T-helper 2 cell (primary cell): ENCODE data around the gene HNRNPA2B1.

Experiments
- DNase-seq, 5 experiments: peaks; one replicate each; pipeline versions ENCODE4 v3.0.0 to v3.0.0-alpha.2; 2012 to 2022

The HNRNPA2B1 gene

GRCh38 chr7:26144184-26145080 lies 56.1 kb downstream of the HNRNPA2B1 start:
- no peak for DNase-seq

DNA sequence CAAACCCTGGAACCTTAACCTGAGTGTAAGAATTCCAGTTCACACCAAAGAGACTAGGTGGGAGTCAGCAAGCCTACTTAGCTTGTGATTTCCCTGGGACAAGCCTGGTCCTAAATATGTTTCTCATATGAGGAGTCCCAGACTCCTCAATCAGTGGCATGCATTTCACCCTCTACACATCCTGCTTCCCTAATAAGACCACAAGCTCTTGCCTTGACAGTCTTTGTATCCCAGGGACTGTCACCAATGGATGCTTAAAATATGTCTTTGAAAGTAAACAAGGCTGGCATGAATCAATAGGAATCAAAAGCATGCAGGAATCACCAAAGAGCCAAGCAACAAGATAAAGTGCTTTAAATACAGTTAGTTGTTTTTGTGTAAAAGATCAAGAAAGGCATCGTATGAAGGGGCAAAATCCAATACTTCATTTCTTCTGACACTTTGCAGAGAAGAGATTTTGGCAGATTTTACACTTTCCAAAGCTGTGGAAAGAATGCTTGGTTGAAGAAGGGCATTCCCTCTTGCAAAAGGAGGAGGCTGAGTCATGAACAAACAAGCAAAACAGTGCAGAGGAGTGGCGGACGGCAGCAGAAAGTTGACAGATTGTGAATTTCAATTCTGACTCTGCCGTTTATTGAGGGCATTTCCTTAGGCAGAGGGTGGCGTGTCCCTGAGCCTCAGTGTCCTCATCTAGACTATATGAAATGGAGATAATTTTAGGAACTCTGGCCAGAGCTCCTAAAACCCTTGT lies 57.1 kb downstream of the HNRNPA2B1 start:
- no peak for DNase-seq

DNA sequence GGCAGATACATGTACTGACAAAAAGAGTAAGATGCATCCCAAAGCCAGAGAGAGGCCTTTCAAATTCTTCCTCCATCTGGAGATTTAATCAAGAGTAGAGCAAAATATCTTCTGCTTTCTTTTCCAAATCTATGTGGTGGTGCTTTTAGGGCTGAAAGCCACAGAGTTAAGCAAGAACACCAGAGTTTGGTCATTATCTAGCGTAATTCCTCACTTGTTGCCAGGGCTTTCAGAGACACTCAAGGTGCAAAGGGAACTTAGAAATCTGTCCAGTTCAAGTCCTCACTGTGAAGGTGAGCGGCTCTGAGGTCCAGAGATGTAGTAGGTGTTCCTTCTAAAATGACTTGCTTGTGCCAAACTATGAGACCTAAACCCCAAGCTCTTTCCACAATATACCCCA lies 59.5 kb downstream of the HNRNPA2B1 start:
- no peak for DNase-seq

DNA sequence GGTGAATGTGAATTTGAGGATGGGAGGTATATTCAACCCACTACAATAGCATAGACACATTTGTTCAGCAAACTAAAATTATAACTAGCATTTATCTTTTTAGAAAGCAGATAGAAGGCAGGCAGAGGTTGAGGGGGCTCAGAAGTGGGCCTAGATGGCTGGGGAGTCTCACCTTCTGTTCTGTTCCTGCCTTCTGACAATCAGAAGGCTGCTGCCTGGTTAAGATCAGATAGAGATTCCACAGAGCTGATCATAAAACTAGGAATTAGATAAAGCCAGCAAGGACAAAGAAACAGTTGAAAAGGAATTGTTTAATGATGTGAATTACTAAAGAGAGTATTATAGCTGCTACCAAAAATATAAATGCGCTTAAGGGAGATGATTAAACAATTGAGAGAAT lies 60.2 kb downstream of the HNRNPA2B1 start:
- DNase-seq = no peak
